IMR-90 (cell line): ENCODE results near the gene NGEF. TPM values are rescaled to one million over a fixed set of nuclear protein-coding genes. Genes with fewer than 3 reads are reported as not detected.

ENCODE experiments used
- ATAC-seq: fragments of 200-7000 bp; cut with Tn5 transposase; 2 replicates; pipeline ENCODE4 v1.9.1; 2020; ENCODE audit warnings: low read depth, mild to moderate bottlenecking, moderate library complexity
- BruUV-seq: library from RNA; stranded (reverse); fragments of 400-500 nt; replicated peaks from 2 replicates; lab custom pipeline; 2021; lab: Mats Ljungman, UMichigan
- CTCF ChIA-PET: fragments of 300-600 bp; formaldehyde crosslinking; extraction: SDS; loops from one replicate; lab custom pipeline; 2021; ENCODE audit warnings: antibody characterized with exemption; lab: Yijun Ruan, JAX
- POLR2A ChIA-PET: fragments of 300-600 bp; sonication (Branson Sonifier 250); formaldehyde crosslinking; loops from one replicate; lab custom pipeline; 2022; ENCODE audit warnings: antibody characterized with exemption; ENCODE audit not compliant: unreplicated experiment; lab: Charles Lee
- DNase-seq: peaks from one replicate; pipeline ENCODE4 v3.0.0; 2013
- H2AFZ ChIP-seq: replicated peaks from 2 replicates; pipeline ENCODE3; 2013; ENCODE audit warnings: low read length, mild to moderate bottlenecking; ENCODE audit not compliant: poor library complexity
- H2AK5ac ChIP-seq: 2 replicates; pipeline ENCODE4 v1.6.1; 2013; ENCODE audit warnings: low read depth, low read length, inconsistent platforms
- H2AK9ac ChIP-seq: replicated peaks from 2 replicates; pipeline ENCODE3; 2013; ENCODE audit warnings: mild to moderate bottlenecking, low read depth, low read length, moderate library complexity; ENCODE audit not compliant: poor library complexity
- H2BK120ac ChIP-seq: 2 replicates; pipeline ENCODE4 v1.6.1; 2013; ENCODE audit warnings: low read depth, low read length, inconsistent platforms
- H2BK15ac ChIP-seq: 3 replicates; pipeline ENCODE4 v1.6.1; 2013; ENCODE audit warnings: low read depth, low read length, inconsistent platforms
- H2BK20ac ChIP-seq: 2 replicates; pipeline ENCODE4 v1.6.1; 2013; ENCODE audit warnings: low read depth, mild to moderate bottlenecking, inconsistent platforms, low read length, moderate library complexity
- H2BK5ac ChIP-seq: 2 replicates; pipeline ENCODE4 v1.6.1; 2013; ENCODE audit warnings: mild to moderate bottlenecking, low read depth, low read length, inconsistent platforms; ENCODE audit not compliant: poor library complexity, severe bottlenecking
- H3K14ac ChIP-seq: replicated peaks from 2 replicates; pipeline ENCODE4 v1.6.1; 2013; ENCODE audit warnings: low read depth, low read length, inconsistent platforms
- H3K18ac ChIP-seq: 2 replicates; pipeline ENCODE4 v1.6.1; 2013; ENCODE audit warnings: low read depth, low read length, control low read depth
- H3K23ac ChIP-seq: 2 replicates; pipeline ENCODE4 v1.6.1; 2013; ENCODE audit warnings: low read depth, low read length, inconsistent platforms
- H3K27ac ChIP-seq: 2 replicates; pipeline ENCODE4 v1.5.1; 2013; ENCODE audit warnings: mild to moderate bottlenecking, control low read depth, low read length; ENCODE audit not compliant: insufficient read depth
- H3K27me3 ChIP-seq: 2 replicates; pipeline ENCODE4 v1.6.1; 2013; ENCODE audit warnings: low read length; ENCODE audit not compliant: control insufficient read depth, insufficient read depth
- H3K36me3 ChIP-seq: 2 replicates; pipeline ENCODE4 v1.6.1; 2013; ENCODE audit warnings: low read length, mixed read lengths; ENCODE audit not compliant: control insufficient read depth, insufficient read depth
- H3K4ac ChIP-seq: 2 replicates; pipeline ENCODE4 v1.6.1; 2013; ENCODE audit warnings: low read depth, low read length, inconsistent platforms
- H3K4me1 ChIP-seq: 2 replicates; pipeline ENCODE4 v1.6.1; 2013; ENCODE audit warnings: low read length, mixed read lengths; ENCODE audit not compliant: control insufficient read depth, insufficient read depth
- H3K4me2 ChIP-seq: 2 replicates; pipeline ENCODE4 v1.6.1; 2013; ENCODE audit warnings: low read depth, mild to moderate bottlenecking, control low read depth, low read length, moderate library complexity
- H3K4me3 ChIP-seq: 2 replicates; pipeline ENCODE4 v1.5.1; 2013; ENCODE audit warnings: low read depth, mild to moderate bottlenecking, control low read depth, low read length, moderate library complexity; ENCODE audit not compliant: insufficient read depth
- H3K56ac ChIP-seq: 2 replicates; pipeline ENCODE4 v1.6.1; 2013; ENCODE audit warnings: low read length, inconsistent platforms; ENCODE audit not compliant: insufficient read depth; ENCODE audit errors: extremely low read depth
- H3K79me1 ChIP-seq, 2 experiments: 2 replicates each; pipeline ENCODE4 v1.6.1; 2013; ENCODE audit warnings: low read length in 2 of 2, inconsistent platforms in 1 of 2, low read depth in 1 of 2
- H3K9ac ChIP-seq: 2 replicates; pipeline ENCODE4 v1.6.1; 2013; ENCODE audit warnings: low read depth, low read length, control low read depth
- H3K9me1 ChIP-seq: 2 replicates; pipeline ENCODE4 v1.6.1; 2013; ENCODE audit warnings: low read length, inconsistent platforms; ENCODE audit not compliant: insufficient read depth
- H3K9me3 ChIP-seq: 2 replicates; pipeline ENCODE4 v1.6.1; 2013; ENCODE audit warnings: low read length; ENCODE audit not compliant: control insufficient read depth, insufficient read depth
- H4K20me1 ChIP-seq: 2 replicates; pipeline ENCODE4 v1.6.1; 2013; ENCODE audit warnings: low read length, inconsistent platforms; ENCODE audit not compliant: insufficient read depth
- H4K5ac ChIP-seq: 2 replicates; pipeline ENCODE4 v1.6.1; 2013; ENCODE audit warnings: mild to moderate bottlenecking, low read depth, low read length, control low read depth
- H4K8ac ChIP-seq, 2 experiments: 2 replicates each; pipeline ENCODE4 v1.6.1; 2013; ENCODE audit warnings: low read depth in 2 of 2, low read length in 2 of 2, control low read depth in 1 of 2, inconsistent platforms in 1 of 2
- H4K91ac ChIP-seq: 2 replicates; pipeline ENCODE4 v1.6.1; 2013; ENCODE audit warnings: low read depth, low read length, inconsistent platforms; ENCODE audit not compliant: insufficient read depth
- CEBPB ChIP-seq: IDR thresholded peaks from 2 replicates; pipeline ENCODE4 v1.6.1; 2012; ENCODE audit warnings: low read depth, low read length, improper control_type of control experiment
- CHD1 ChIP-seq: IDR thresholded peaks from 2 replicates; pipeline ENCODE4 v1.6.1; 2012; ENCODE audit warnings: low read depth, low read length, improper control_type of control experiment
- CTCF ChIP-seq: conservative IDR thresholded peaks from 2 replicates; pipeline ENCODE4 v1.5.1; 2012; ENCODE audit warnings: mild to moderate bottlenecking, low read depth, low read length, improper control_type of control experiment
- ELK1 ChIP-seq: fragments of 150-350 bp; IDR thresholded peaks from 2 replicates; pipeline ENCODE4 v1.6.1; 2016; ENCODE audit warnings: low read depth, mild to moderate bottlenecking, low read length, moderate library complexity, borderline replicate concordance
- MAFK ChIP-seq: IDR thresholded peaks from 2 replicates; pipeline ENCODE4 v1.6.1; 2012; ENCODE audit warnings: low read depth, low read length, improper control_type of control experiment
- MXI1 ChIP-seq: IDR thresholded peaks from 2 replicates; pipeline ENCODE4 v1.6.1; 2012; ENCODE audit warnings: low read depth, mild to moderate bottlenecking, low read length, moderate library complexity, borderline replicate concordance
- NFE2L2 ChIP-seq: fragments of 150-350 bp; IDR thresholded peaks from 2 replicates; pipeline ENCODE4 v1.6.1; 2016; ENCODE audit warnings: low read depth, mild to moderate bottlenecking, low read length
- RAD21 ChIP-seq: IDR thresholded peaks from 2 replicates; pipeline ENCODE4 v1.6.1; 2012; ENCODE audit warnings: low read length, improper control_type of control experiment
- RCOR1 ChIP-seq: IDR thresholded peaks from 2 replicates; pipeline ENCODE4 v1.6.1; 2012; ENCODE audit warnings: mild to moderate bottlenecking, low read length, improper control_type of control experiment; ENCODE audit not compliant: insufficient replicate concordance
- RFX5 ChIP-seq: IDR thresholded peaks from 2 replicates; pipeline ENCODE4 v1.8.0; 2012; ENCODE audit warnings: low read depth, mild to moderate bottlenecking, low read length, moderate library complexity
- SMC3 ChIP-seq: fragments of 150-350 bp; IDR thresholded peaks from 2 replicates; pipeline ENCODE4 v1.6.1; 2016; ENCODE audit warnings: low read depth, mild to moderate bottlenecking, antibody characterized with exemption, low read length, moderate library complexity
- WGBS, 2 experiments: methylation state at CpG; one replicate each; pipeline versions ENCODE4 v1.1.5 to v1.1.7; 2013; ENCODE audit warnings: missing lambda C conversion rate in 2 of 2; ENCODE audit not compliant: insufficient read length in 1 of 2; ENCODE audit errors: extremely low coverage in 2 of 2; 5-methylcytosine and 5-hydroxymethylcytosine counted together
- dilution Hi-C: fragments of 300-500 bp; cut with HindIII; formaldehyde crosslinking; loops from one replicate; pipeline ENCODE4 v1.14.3; 2018; ENCODE audit warnings: low sequenced_read_pairs; ENCODE audit not compliant: unreplicated experiment
- in situ Hi-C: fragments of 300-500 bp; cut with MboI; formaldehyde crosslinking; loops from 3 replicates; pipeline ENCODE4 v1.14.3; 2019; ENCODE audit warnings: low sequenced_read_pairs, inconsistent platforms, mixed read lengths
- intact Hi-C: fragments of 100-400 bp; cut with micrococcal nuclease; formaldehyde crosslinking; loops from 2 replicates; pipeline ENCODE4 v1.10.0; 2022
- polyA plus RNA-seq, 3 experiments: library from polyadenylated mRNA; depleted of rRNA; stranded (reverse); fragments of >200 nt; gene quantifications; 2 replicates each; pipeline ENCODE4 v1.2.3, GENCODE V29; 2012; ENCODE audit warnings: low replicate concordance in 1 of 3
- total RNA-seq: library from RNA; depleted of rRNA; stranded (reverse); fragments of >200 nt; gene quantifications from 2 replicates; pipeline ENCODE4 v1.2.3, GENCODE V29; 2012

Gene NGEF
- total and polyA plus RNA-seq, 2 of the 4 experiments (the other 2 are of a cell fraction), result 1.1 to 1.7 TPM

GRCh38 chr2:232926431-232926939 is 86.6 kb downstream of the NGEF start:
- dilution Hi-C loops, result no loop called here
- no TSS peak for BruUV-seq
- no peak overlapping the region for H2AK5ac ChIP-seq
- H3K27ac ChIP-seq, result no peak overlapping the region
- H3K79me1 ChIP-seq, result no peaks in the 10 kb centered on the region
- no peak overlapping the region for H4K5ac ChIP-seq
- ChIA-PET POLR2A (no interaction called here), CTCF (interaction anchor here (0.6 kb wide), 1 partner anchor 30 kb away, joined by 3 read pairs; no protein-coding TSS in a partner anchor)
- no peak overlapping the region for H3K4me3 ChIP-seq
- intact Hi-C loops, result no loop called here
- H3K36me3 ChIP-seq, result no peaks in the 10 kb centered on the region
- H3K4me2 ChIP-seq, result no peak overlapping the region
- ATAC-seq (no peak), DNase-seq (no peak)
- in situ Hi-C loops, result no loop called here
- no peak overlapping the region for H2BK15ac ChIP-seq
- H3K18ac ChIP-seq, result no peak overlapping the region
- no peaks in the 10 kb centered on the region for H4K20me1 ChIP-seq
- H3K9me1 ChIP-seq, result no peaks in the 10 kb centered on the region; the same call in 1 of the 2 replicates
- no peak for TF ChIP-seq RCOR1
- TF ChIP-seq CTCF, result no peak
- no peak for TF ChIP-seq MXI1
- TF ChIP-seq CHD1, result no peak
- TF ChIP-seq NFE2L2, result no peak
- no peak for TF ChIP-seq CEBPB
- TF ChIP-seq MAFK, result no peak
- no peak for TF ChIP-seq SMC3
- TF ChIP-seq RFX5, result no peak
- TF ChIP-seq ELK1, result no peak
- TF ChIP-seq RAD21, result no peak
- no peak overlapping the region for H2BK120ac ChIP-seq
- no peak overlapping the region for H2BK20ac ChIP-seq
- H2AK9ac ChIP-seq, result no peak overlapping the region
- H4K91ac ChIP-seq, result no peak overlapping the region
- H3K9ac ChIP-seq, result no peak overlapping the region
- no peak overlapping the region for H3K14ac ChIP-seq
- peaks cover 3% of the 10 kb centered on the region for H3K9me3 ChIP-seq
- no peak overlapping the region for H3K56ac ChIP-seq
- no peak overlapping the region for H2AFZ ChIP-seq
- H4K8ac ChIP-seq, result no peak overlapping the region
- no peak overlapping the region for H3K4ac ChIP-seq
- no peak overlapping the region for H3K23ac ChIP-seq
- no peaks in the 10 kb centered on the region; the same call in 1 of the 2 replicates for H3K4me1 ChIP-seq
- WGBS, 2 experiments, result 42% methylated on average over 3 of the region's 13 CpGs; no CpG with 5 or more reads in 1 of the 2 experiments
- H3K27me3 ChIP-seq, result peaks cover 50% of the 10 kb centered on the region
- H2BK5ac ChIP-seq, result no peak overlapping the region
